ENCODE data around the gene NFYC. TPM values are rescaled to one million over a fixed set of nuclear protein-coding genes. Genes with fewer than 3 reads are reported as not detected.

The NFYC gene
- total RNA-seq, 1 donor from 2014 or later: 62.2 TPM

DNA sequence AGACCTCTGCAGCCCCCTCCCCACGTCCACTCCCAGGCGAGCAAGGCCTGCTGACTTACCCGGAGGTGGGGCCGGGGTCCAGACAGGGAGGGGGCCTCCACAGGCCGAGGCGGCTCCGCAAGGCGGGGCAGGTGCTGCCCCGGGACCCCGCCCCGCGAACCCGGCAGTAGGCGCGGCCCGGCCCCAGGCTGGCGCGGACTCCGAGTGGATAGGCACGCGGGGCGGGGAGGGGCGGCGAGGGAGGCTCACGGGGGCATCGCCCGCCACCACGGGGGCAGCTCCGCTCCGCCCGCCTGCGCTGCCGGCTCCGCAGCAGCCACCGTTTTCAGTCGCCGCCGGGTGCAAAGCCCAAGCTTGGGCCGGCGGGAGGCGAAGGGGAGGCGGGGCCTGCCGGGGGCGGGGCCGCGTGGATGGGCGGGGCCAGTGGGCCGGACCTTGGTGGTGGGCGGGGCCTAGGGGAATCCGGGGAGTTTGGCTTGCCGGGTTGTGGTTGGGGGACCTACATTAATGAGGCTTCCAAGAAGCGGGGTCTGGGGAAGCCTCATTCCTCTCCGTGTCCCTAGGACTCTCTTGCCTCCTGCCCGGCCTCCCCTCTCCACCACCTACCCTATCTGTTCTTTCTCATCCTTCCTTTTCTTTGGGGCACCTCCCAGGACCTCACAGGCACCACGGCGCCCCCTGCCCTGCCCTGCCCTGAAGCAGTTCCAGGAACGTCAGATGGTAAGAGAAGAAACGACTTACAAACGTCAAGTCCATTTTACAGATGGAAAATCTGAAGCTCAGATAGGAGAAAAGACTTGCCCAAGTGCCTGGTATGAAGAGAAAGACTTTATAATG, 26.0 kb upstream of the NFYC start, which contains the start of gene RIMS3:
TSS of gene RIMS3 (minus strand) at position 348 of the 837 bp plus-strand sequence. CDS start 23,757 bp downstream, outside the sequence.
- Histone ChIP-seq H3K27me3 (ENCODE audit: low read depth) (no peaks in the 10 kb centered on the region), H3K27ac (replicated peaks) (no peak within 1 kb of the TSS), H3K4me3 (peak within 1 kb of the TSS; percentile 76), H3K36me3 (no peaks in the 10 kb centered on the region), H3K4me1 (peaks cover 23% of the 10 kb centered on the region), H3K9me3 (replicated peaks) (no peaks in the 10 kb centered on the region)
- TF ChIP-seq CTCF (IDR thresholded peaks at IDR 0.05; ENCODE audit: borderline replicate concordance): no peak
- DNase-seq: peak; percentile 81
- intact Hi-C loops (cut with micrococcal nuclease): no loop called here

DNA sequence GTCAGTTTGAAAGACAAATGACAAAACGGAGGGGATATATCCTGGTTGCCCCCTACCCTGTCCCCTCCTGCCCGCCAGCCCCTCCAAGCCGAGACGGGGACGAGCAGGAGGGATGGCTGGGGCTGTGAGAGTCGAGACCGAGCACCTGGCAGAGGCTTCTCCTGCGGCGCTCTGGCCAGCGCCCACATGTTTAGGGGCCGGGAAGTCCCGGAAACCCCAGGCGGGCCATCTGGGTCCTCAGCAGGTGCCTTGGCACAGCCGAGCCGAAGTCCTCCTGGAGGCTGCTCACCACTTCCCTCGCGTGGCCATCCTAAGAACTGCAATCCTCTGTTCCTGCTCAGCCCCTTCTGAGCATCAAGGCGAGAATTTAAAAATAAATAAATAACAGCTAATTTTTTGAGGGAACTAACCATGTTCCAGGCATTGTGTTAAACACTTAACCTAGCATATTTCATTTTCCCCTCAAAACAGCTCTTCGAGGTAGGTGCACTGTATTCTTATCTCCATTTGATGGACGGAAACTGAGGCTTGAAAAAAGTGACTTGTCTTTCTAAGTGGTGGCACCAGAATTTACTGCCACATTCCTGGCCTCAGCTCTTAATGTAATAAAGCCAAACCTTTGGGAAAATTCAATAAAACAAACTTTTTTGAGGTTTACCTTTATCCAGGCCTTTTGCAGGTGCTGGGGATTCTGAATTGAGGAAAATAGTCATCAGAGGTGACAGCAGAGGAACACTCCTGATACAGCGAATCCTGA, 22.6 kb upstream of the NFYC start:
- H3K36me3 ChIP-seq: no peaks in the 10 kb centered on the region
- peak; percentile 99 for TF ChIP-seq CTCF (IDR thresholded peaks at IDR 0.05; ENCODE audit: borderline replicate concordance)
- peak; percentile 77 for DNase-seq
- H3K4me3 ChIP-seq: peak overlapping the region; percentile 36
- intact Hi-C loops (cut with micrococcal nuclease): no loop called here
- no peak overlapping the region for H3K27ac ChIP-seq (replicated peaks)
- H3K27me3 ChIP-seq (ENCODE audit: low read depth): peaks cover 4% of the 10 kb centered on the region
- H3K4me1 ChIP-seq: peaks cover 23% of the 10 kb centered on the region
- no peaks in the 10 kb centered on the region for H3K9me3 ChIP-seq (replicated peaks)

GRCh38 chr1:40673452-40673851, 18.1 kb upstream of the NFYC start:
- intact Hi-C loops (cut with micrococcal nuclease): no loop called here
- no peaks in the 10 kb centered on the region for H3K36me3 ChIP-seq
- TF ChIP-seq CTCF (IDR thresholded peaks at IDR 0.05; ENCODE audit: borderline replicate concordance): no peak
- no peak overlapping the region for H3K27ac ChIP-seq (replicated peaks)
- peaks cover 4% of the 10 kb centered on the region for H3K27me3 ChIP-seq (ENCODE audit: low read depth)
- H3K4me3 ChIP-seq: no peak overlapping the region
- H3K9me3 ChIP-seq (replicated peaks): no peaks in the 10 kb centered on the region
- no peak for DNase-seq
- H3K4me1 ChIP-seq: peaks cover 14% of the 10 kb centered on the region

DNA sequence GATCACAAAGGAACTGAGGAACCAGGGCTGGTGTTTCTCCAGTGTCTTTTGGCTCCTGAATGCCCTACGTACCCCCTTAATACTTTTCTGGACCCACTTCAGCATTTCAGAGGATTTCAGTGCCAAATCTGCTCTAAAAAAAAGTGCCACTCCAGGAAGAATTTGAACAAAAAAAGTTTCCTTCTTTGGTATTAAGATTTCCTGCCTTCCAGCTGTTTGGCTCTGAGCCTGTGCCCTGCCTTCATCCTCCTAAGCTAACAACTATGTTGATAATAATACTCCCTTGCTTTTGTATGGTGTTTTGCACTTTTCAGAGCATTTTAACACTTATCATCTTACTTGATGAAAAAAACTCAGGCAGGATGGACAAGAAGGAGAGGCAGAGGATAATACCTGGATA, 15.0 kb upstream of the NFYC start:
- DNase-seq: no peak
- H3K27ac ChIP-seq (replicated peaks): no peak overlapping the region
- intact Hi-C loops (cut with micrococcal nuclease): no loop called here
- peaks cover 8% of the 10 kb centered on the region for H3K4me1 ChIP-seq
- TF ChIP-seq CTCF (IDR thresholded peaks at IDR 0.05; ENCODE audit: borderline replicate concordance): no peak
- no peaks in the 10 kb centered on the region for H3K36me3 ChIP-seq
- peaks cover 4% of the 10 kb centered on the region for H3K27me3 ChIP-seq (ENCODE audit: low read depth)
- H3K9me3 ChIP-seq (replicated peaks): no peaks in the 10 kb centered on the region
- no peak overlapping the region for H3K4me3 ChIP-seq

GRCh38 chr1:40679165-40679953, 12.1 kb upstream of the NFYC start:
- no peak for DNase-seq
- Histone ChIP-seq H3K4me1 (peaks cover 8% of the 10 kb centered on the region), H3K27me3 (ENCODE audit: low read depth) (no peaks in the 10 kb centered on the region), H3K27ac (replicated peaks) (no peak overlapping the region), H3K36me3 (no peaks in the 10 kb centered on the region), H3K9me3 (replicated peaks) (no peaks in the 10 kb centered on the region), H3K4me3 (no peak overlapping the region)
- intact Hi-C loops (cut with micrococcal nuclease): no loop called here
- TF ChIP-seq CTCF (IDR thresholded peaks at IDR 0.05; ENCODE audit: borderline replicate concordance): no peak

Data from left ventricle myocardium inferior (tissue), 1 donor.